SK-N-SH (cell line): Measurements from ENCODE around the gene METTL23. TPM values are rescaled to one million over a fixed set of nuclear protein-coding genes. Genes with fewer than 3 reads are reported as not detected.

Experiments
- CTCF ChIA-PET: fragments of 300-600, 350-600 bp; formaldehyde crosslinking; extraction: SDS; loops from one replicate; lab custom pipeline; 2021; lab: Yijun Ruan, JAX
- POLR2A ChIA-PET: fragments of 350-600 bp; sonication (Branson Sonifier 250); formaldehyde crosslinking; extraction: SDS; loops from one replicate; lab custom pipeline; 2020; ENCODE audit warnings: antibody characterized with exemption, inconsistent platforms; lab: Yijun Ruan, JAX
- DNase-seq: peaks from one replicate; pipeline ENCODE4 v3.0.0; 2012
- H2AFZ ChIP-seq: fragments of 200-600 bp; sonication (generic); 2 replicates; pipeline ENCODE4 v1.8.1; 2016; ENCODE audit warnings: antibody characterized with exemption, mild to moderate bottlenecking, low read depth
- H3F3A ChIP-seq: fragments of 200-600 bp; sonication (generic); replicated peaks from 2 replicates; pipeline ENCODE3; 2016; ENCODE audit warnings: antibody characterized with exemption, mild to moderate bottlenecking; ENCODE audit not compliant: insufficient read depth
- H3K27ac ChIP-seq, 2 experiments: fragments of 200-500 bp in 1 of 2; fragments of 200-600 bp in 1 of 2; sonication (Bioruptor generic) in 1 of 2; sonication (generic), shearing (Covaris generic) in 1 of 2; 2 replicates each; pipeline versions ENCODE4 v1.5.1 to v1.6.1; 2014 to 2016; ENCODE audit warnings: low read depth in 2 of 2, inconsistent platforms in 1 of 2, low read length in 1 of 2, mild to moderate bottlenecking in 1 of 2, mixed read lengths in 1 of 2
- H3K27me3 ChIP-seq: fragments of 200-600 bp; sonication (generic), shearing (Covaris generic); 2 replicates; pipeline ENCODE4 v1.6.1; 2016; ENCODE audit warnings: mixed run types; ENCODE audit not compliant: insufficient read depth
- H3K36me3 ChIP-seq, 2 experiments: fragments of 200-500 bp in 1 of 2; fragments of 200-600 bp in 1 of 2; sonication (Bioruptor generic) in 1 of 2; sonication (generic) in 1 of 2; replicated peaks in 1 of 2; 2 replicates each; pipeline versions ENCODE3 to v1.5.1; 2014 to 2016; ENCODE audit warnings: low read length in 1 of 2, mild to moderate bottlenecking in 1 of 2; ENCODE audit not compliant: insufficient read depth in 2 of 2, control insufficient read depth in 1 of 2
- H3K4me1 ChIP-seq, 2 experiments: fragments of 200-500 bp in 1 of 2; fragments of 200-600 bp in 1 of 2; sonication (Bioruptor generic) in 1 of 2; sonication (generic), shearing (Covaris generic) in 1 of 2; 2 replicates each; pipeline versions ENCODE4 v1.5.1 to v1.6.1; 2014 to 2016; ENCODE audit warnings: low read depth in 1 of 2, low read length in 1 of 2, mixed run types in 1 of 2; ENCODE audit not compliant: insufficient read depth in 2 of 2, control insufficient read depth in 1 of 2
- H3K4me2 ChIP-seq: fragments of 200-600 bp; sonication (generic), shearing (Covaris generic); 2 replicates; pipeline ENCODE4 v1.6.1; 2017; ENCODE audit warnings: mixed run types
- H3K4me3 ChIP-seq, 2 experiments: fragments of 200-500 bp in 1 of 2; fragments of 200-600 bp in 1 of 2; sonication (Bioruptor generic) in 1 of 2; sonication (generic), shearing (Covaris generic) in 1 of 2; 2 replicates each; pipeline versions ENCODE4 v1.5.1 to v1.8.1; 2014 to 2016; ENCODE audit warnings: low read depth in 2 of 2, inconsistent platforms in 1 of 2, low read length in 1 of 2, mild to moderate bottlenecking in 1 of 2, mixed read lengths in 1 of 2, moderate library complexity in 1 of 2
- H3K79me2 ChIP-seq: fragments of 200-600 bp; sonication (generic); 2 replicates; pipeline ENCODE4 v1.8.1; 2017; ENCODE audit warnings: mild to moderate bottlenecking; ENCODE audit not compliant: insufficient read depth
- H3K9ac ChIP-seq: fragments of 200-600 bp; sonication (generic); 2 replicates; pipeline ENCODE4 v1.6.1; 2017; ENCODE audit warnings: mixed run types
- H3K9me2 ChIP-seq: fragments of 200-600 bp; sonication (generic); 2 replicates; pipeline ENCODE4 v1.6.1; 2017; ENCODE audit warnings: mixed run types
- H3K9me3 ChIP-seq: fragments of 200-600 bp; sonication (generic); 2 replicates; pipeline ENCODE4 v1.6.1; 2017; ENCODE audit warnings: mixed run types, mild to moderate bottlenecking, moderate library complexity
- H4K20me1 ChIP-seq: fragments of 200-600 bp; sonication (generic); 2 replicates; pipeline ENCODE4 v1.6.1; 2017; ENCODE audit warnings: mild to moderate bottlenecking, mixed run types; ENCODE audit not compliant: insufficient read depth
- EP300 ChIP-seq, 2 experiments: IDR thresholded peaks; 2 replicates each; pipeline versions ENCODE4 v1.4.0 to v1.6.1; 2012; ENCODE audit warnings: borderline replicate concordance in 1 of 2, low read depth in 1 of 2, low read length in 1 of 2
- EZH2phosphoT487 ChIP-seq: fragments of 200-600 bp; sonication (generic); IDR thresholded peaks from 2 replicates; pipeline ENCODE4 v1.6.1; 2017; ENCODE audit warnings: low read depth, mixed run types, mild to moderate bottlenecking, antibody characterized with exemption, moderate library complexity, borderline replicate concordance
- FOXJ3 ChIP-seq: sonication (generic); formaldehyde crosslinking; IDR thresholded peaks from 2 replicates; pipeline ENCODE4 v1.5.1; 2020; ENCODE audit warnings: mild to moderate bottlenecking, missing genetic modification reagents
- FOXM1 ChIP-seq: IDR thresholded peaks from 2 replicates; pipeline ENCODE4 v1.4.0; 2012; ENCODE audit warnings: low read depth, mild to moderate bottlenecking
- IRF3 ChIP-seq: fragments of 150-350 bp; IDR thresholded peaks from 2 replicates; pipeline ENCODE4 v1.6.1; 2016; ENCODE audit warnings: mild to moderate bottlenecking, low read depth, low read length
- MEF2A ChIP-seq: IDR thresholded peaks from 2 replicates; pipeline ENCODE4 v1.4.0; 2012; ENCODE audit warnings: low read depth, borderline replicate concordance
- POLR2AphosphoS5 ChIP-seq: IDR thresholded peaks from 2 replicates; pipeline ENCODE4 v1.6.1; 2012; ENCODE audit warnings: low read depth, low read length
- SMC3 ChIP-seq: IDR thresholded peaks from 2 replicates; pipeline ENCODE4 v1.6.1; 2012; ENCODE audit warnings: low read depth, low read length, improper control_type of control experiment
- WGBS: methylation state at CpG from one replicate; pipeline ENCODE4 v1.1.6; 2017; ENCODE audit warnings: low lambda C conversion rate; 5-methylcytosine and 5-hydroxymethylcytosine counted together
- polyA plus RNA-seq, 3 experiments: library from polyadenylated mRNA; depleted of rRNA; stranded (reverse); fragments of >200 nt; gene quantifications; 2 replicates each; pipeline ENCODE4 v1.2.3, GENCODE V29; 2012
- TF ChIP-seq, protein P1 (sequence below): fragments of 200-600 bp; sonication (generic); IDR thresholded peaks from 2 replicates; pipeline ENCODE4 v1.6.1; 2017; ENCODE audit warnings: antibody characterized with exemption, mild to moderate bottlenecking, moderate library complexity
- TF ChIP-seq, protein P2 (sequence below): fragments of 150-350 bp; IDR thresholded peaks from 2 replicates; pipeline ENCODE4 v1.6.1; 2017; ENCODE audit warnings: antibody characterized with exemption, low read length, low read depth, borderline replicate concordance

The METTL23 gene
- polyA plus RNA-seq, 1 of the 3 experiments (the other 2 are of a cell fraction) = 75.9 TPM

GRCh38 chr17:76702941-76703637 is 23.6 kb upstream of the METTL23 start:
- Histone ChIP-seq H3K9me2 (no peaks in the 10 kb centered on the region), H3K36me3 (peaks cover 2 to 8% of the 10 kb centered on the region in 2 experiments), H3K27ac (no peak overlapping the region), H4K20me1 (peaks cover 55% of the 10 kb centered on the region), H3K9ac (no peak overlapping the region), H3K4me2 (no peak overlapping the region), H3K27me3 (no peaks in the 10 kb centered on the region), H3K4me1 (peaks cover 18 to 34% of the 10 kb centered on the region in 2 experiments), H3K4me3 (no peak overlapping the region), H3K79me2 (peaks cover 98% of the 10 kb centered on the region), H3K9me3 (no peaks in the 10 kb centered on the region), H2AFZ (no peak overlapping the region), H3F3A (peaks cover 34% of the 10 kb centered on the region)
- ChIA-PET CTCF (interaction anchor here (0.8 to 8.3 kb wide), 5 partner anchors 12 to 353 kb away, joined by 3 to 50 read pairs (median 5); no protein-coding TSS in a partner anchor), POLR2A (interaction anchor here (0.7 kb wide), 1 partner anchor 163 kb away, joined by 3 read pairs; no protein-coding TSS in a partner anchor)
- no peak for DNase-seq
- WGBS = 97% methylated on average over 10 of the region's 10 CpGs
- TF ChIP-seq SMC3 (no peak), FOXM1 (no peak), EP300 (IDR thresholded peaks at IDR 0.05; ENCODE audit: borderline replicate concordance in 1 of 2, low read depth in 1 of 2, low read length in 1 of 2) (no peak), EZH2phosphoT487 (no peak), FOXJ3 (CRISPR knock-in tag) (no peak), IRF3 (no peak), POLR2AphosphoS5 (no peak), MEF2A (no peak)
- TF ChIP-seq, protein P1, sequence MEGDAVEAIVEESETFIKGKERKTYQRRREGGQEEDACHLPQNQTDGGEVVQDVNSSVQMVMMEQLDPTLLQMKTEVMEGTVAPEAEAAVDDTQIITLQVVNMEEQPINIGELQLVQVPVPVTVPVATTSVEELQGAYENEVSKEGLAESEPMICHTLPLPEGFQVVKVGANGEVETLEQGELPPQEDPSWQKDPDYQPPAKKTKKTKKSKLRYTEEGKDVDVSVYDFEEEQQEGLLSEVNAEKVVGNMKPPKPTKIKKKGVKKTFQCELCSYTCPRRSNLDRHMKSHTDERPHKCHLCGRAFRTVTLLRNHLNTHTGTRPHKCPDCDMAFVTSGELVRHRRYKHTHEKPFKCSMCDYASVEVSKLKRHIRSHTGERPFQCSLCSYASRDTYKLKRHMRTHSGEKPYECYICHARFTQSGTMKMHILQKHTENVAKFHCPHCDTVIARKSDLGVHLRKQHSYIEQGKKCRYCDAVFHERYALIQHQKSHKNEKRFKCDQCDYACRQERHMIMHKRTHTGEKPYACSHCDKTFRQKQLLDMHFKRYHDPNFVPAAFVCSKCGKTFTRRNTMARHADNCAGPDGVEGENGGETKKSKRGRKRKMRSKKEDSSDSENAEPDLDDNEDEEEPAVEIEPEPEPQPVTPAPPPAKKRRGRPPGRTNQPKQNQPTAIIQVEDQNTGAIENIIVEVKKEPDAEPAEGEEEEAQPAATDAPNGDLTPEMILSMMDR = no peak

GRCh38 chr17:76704805-76705204 is 21.8 kb upstream of the METTL23 start:
- Histone ChIP-seq H4K20me1 (peaks cover 53% of the 10 kb centered on the region), H3K27me3 (no peaks in the 10 kb centered on the region)

More at GRCh38 chr17:76704805-76705204, 21.8 kb upstream of the METTL23 start:
- DNase-seq = no peak
- Histone ChIP-seq H3K4me2 (no peak overlapping the region), H3K4me3 (no peak overlapping the region), H3K79me2 (peaks cover 98% of the 10 kb centered on the region), H3K36me3 (peaks cover 2 to 8% of the 10 kb centered on the region in 2 experiments), H3K9me3 (no peaks in the 10 kb centered on the region), H3K9ac (no peak overlapping the region), H3K4me1 (peaks cover 25 to 43% of the 10 kb centered on the region in 2 experiments), H2AFZ (no peak overlapping the region), H3K27ac (no peak overlapping the region), H3K9me2 (no peaks in the 10 kb centered on the region), H3F3A (peaks cover 38% of the 10 kb centered on the region)
- 94% methylated on average over 4 of the region's 4 CpGs for WGBS
- CTCF ChIA-PET = interaction anchor here (0.9 to 8.3 kb wide), 6 partner anchors 11 to 158 kb away, joined by 3 to 50 read pairs (median 3); no protein-coding TSS in a partner anchor
- POLR2A ChIA-PET = no interaction called here
- TF ChIP-seq, protein P2, sequence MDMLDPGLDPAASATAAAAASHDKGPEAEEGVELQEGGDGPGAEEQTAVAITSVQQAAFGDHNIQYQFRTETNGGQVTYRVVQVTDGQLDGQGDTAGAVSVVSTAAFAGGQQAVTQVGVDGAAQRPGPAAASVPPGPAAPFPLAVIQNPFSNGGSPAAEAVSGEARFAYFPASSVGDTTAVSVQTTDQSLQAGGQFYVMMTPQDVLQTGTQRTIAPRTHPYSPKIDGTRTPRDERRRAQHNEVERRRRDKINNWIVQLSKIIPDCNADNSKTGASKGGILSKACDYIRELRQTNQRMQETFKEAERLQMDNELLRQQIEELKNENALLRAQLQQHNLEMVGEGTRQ = no peak
- TF ChIP-seq, all 33 proteins: peak for 0
